CD4-positive, alpha-beta T cell treated with Interleukin-6 for 4 hours (primary cell): ENCODE data around the gene ASB16.

ENCODE experiments used
- DNase-seq: peaks from one replicate; pipeline ENCODE4 v3.0.0-alpha.2; 2020; ENCODE audit warnings: mixed read lengths

The ASB16 gene

GRCh38 chr17:44211281-44212265 is 41.1 kb downstream of the ASB16 start:
- no peak for DNase-seq

- no peak for DNase-seq
Observed at GRCh38 chr17:44212507-44213402, 42.3 kb downstream of the ASB16 start.

GRCh38 chr17:44213403-44214229 is 43.1 kb downstream of the ASB16 start:
- DNase-seq, result no peak

- DNase-seq, result no peak
Observed at GRCh38 chr17:44214230-44214494, 43.7 kb downstream of the ASB16 start.

GRCh38 chr17:44214896-44215295 is 44.4 kb downstream of the ASB16 start:
- no peak for DNase-seq

- DNase-seq, result peak; percentile 72
Observed at GRCh38 chr17:44216173-44216572, 45.7 kb downstream of the ASB16 start.

- peak; percentile 19 for DNase-seq
Observed at GRCh38 chr17:44216694-44217093, 46.2 kb downstream of the ASB16 start.

- DNase-seq, result no peak
Observed at GRCh38 chr17:44217738-44218343, 47.3 kb downstream of the ASB16 start.

GRCh38 chr17:44218344-44219107 is 48.0 kb downstream of the ASB16 start:
- peak; percentile 90 for DNase-seq

GRCh38 chr17:44219108-44219615 is 48.7 kb downstream of the ASB16 start:
- DNase-seq, result peak; percentile 73

- peak; percentile 85 for DNase-seq
Observed at GRCh38 chr17:44219616-44220212, 49.2 kb downstream of the ASB16 start, which contains the start of gene UBTF. UBTF (minus strand) TSS chr17:44219675; CDS start chr17:44218229, 1,446 bp downstream.

GRCh38 chr17:44220213-44221083 is 49.9 kb downstream of the ASB16 start:
- DNase-seq, result peak; percentile 59

GRCh38 chr17:44221084-44221861 is 50.8 kb downstream of the ASB16 start:
- peak; percentile 76 for DNase-seq

- no peak for DNase-seq
Observed at GRCh38 chr17:44221862-44222111, 51.3 kb downstream of the ASB16 start.

GRCh38 chr17:44222112-44222869 is 51.8 kb downstream of the ASB16 start:
- peak; percentile 65 for DNase-seq

- no peak for DNase-seq
Observed at GRCh38 chr17:44223541-44224071, 53.1 kb downstream of the ASB16 start.
